Measurements from ENCODE around the gene ZNF679. TPM values are rescaled to one million over a fixed set of nuclear protein-coding genes. Genes with fewer than 3 reads are reported as not detected.
"Not testable (repeated sequence)": the region's sequence is repeated elsewhere in the genome, so short reads cannot be mapped to it uniquely, and the experiment has no call there.

ZNF679 gene
- total RNA-seq, 1 donor from 2014 or later, result not detected

DNA sequence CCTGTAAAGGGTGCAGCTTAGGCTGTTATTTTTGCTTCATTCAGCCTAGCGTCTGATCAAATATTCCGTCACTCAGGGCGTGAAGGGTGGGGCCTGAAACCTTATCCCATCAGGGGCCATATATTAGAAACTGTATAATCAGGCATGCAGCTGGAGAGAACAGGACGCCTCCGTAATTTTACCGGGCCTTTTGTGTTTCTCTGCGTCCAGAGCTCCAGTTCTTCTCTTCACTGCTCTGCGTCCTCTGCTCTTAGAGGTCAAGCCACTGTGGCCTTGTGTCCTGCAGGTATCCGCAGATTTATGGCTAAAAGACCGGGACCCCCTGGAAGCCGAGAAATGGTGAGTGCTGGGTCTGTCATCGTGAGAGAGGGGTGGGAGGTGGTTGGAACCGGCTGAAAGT, 21.4 kb upstream of the ZNF679 start, which contains the start of gene ZNF735:
Gene ZNF735 (plus strand): TSS at position 301 of the 400 bp plus-strand sequence. CDS start 0 bp downstream, at position 301.
- DNase-seq, result no peak
- no peak within 1 kb of the TSS for H3K4me3 ChIP-seq
- H3K27me3 ChIP-seq (ENCODE audit: low read depth), result no peaks in the 10 kb centered on the region
- TF ChIP-seq, protein P1, sequence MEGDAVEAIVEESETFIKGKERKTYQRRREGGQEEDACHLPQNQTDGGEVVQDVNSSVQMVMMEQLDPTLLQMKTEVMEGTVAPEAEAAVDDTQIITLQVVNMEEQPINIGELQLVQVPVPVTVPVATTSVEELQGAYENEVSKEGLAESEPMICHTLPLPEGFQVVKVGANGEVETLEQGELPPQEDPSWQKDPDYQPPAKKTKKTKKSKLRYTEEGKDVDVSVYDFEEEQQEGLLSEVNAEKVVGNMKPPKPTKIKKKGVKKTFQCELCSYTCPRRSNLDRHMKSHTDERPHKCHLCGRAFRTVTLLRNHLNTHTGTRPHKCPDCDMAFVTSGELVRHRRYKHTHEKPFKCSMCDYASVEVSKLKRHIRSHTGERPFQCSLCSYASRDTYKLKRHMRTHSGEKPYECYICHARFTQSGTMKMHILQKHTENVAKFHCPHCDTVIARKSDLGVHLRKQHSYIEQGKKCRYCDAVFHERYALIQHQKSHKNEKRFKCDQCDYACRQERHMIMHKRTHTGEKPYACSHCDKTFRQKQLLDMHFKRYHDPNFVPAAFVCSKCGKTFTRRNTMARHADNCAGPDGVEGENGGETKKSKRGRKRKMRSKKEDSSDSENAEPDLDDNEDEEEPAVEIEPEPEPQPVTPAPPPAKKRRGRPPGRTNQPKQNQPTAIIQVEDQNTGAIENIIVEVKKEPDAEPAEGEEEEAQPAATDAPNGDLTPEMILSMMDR (IDR thresholded peaks at IDR 0.05; ENCODE audit: borderline replicate concordance), result no peak
- intact Hi-C loops (cut with micrococcal nuclease), result no loop called here
- H3K4me1 ChIP-seq, result no peaks in the 10 kb centered on the region
- peaks cover 30% of the 10 kb centered on the region for H3K9me3 ChIP-seq (replicated peaks)
- no peak within 1 kb of the TSS for H3K27ac ChIP-seq (replicated peaks)
- H3K36me3 ChIP-seq, result no peaks in the 10 kb centered on the region

DNA sequence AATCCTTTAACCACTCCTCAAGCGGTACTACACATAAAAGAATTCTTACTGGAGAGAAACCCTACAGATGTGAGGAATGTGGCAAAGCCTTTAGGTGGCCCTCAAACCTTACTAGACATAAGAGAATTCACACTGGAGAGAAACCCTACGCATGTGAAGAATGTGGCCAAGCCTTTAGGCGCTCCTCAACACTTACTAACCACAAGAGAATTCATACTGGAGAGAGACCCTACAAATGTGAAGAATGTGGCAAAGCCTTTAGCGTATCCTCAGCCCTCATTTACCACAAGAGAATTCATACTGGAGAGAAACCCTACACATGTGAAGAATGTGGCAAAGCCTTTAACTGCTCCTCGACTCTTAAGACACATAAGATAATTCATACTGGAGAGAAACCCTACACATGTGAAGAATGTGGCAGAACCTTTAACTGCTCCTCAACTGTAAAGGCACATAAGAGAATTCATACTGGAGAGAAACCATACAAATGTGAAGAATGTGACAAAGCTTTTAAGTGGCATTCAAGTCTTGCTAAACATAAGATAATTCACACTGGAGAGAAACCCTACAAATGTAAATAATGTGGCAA, 8.5 kb upstream of the ZNF679 start:
- H3K27ac ChIP-seq (replicated peaks); H3K36me3 ChIP-seq; intact Hi-C loops (cut with micrococcal nuclease); DNase-seq; H3K4me1 ChIP-seq; H3K27me3 ChIP-seq (ENCODE audit: low read depth); H3K4me3 ChIP-seq: not testable (repeated sequence)
- H3K9me3 ChIP-seq (replicated peaks), result peaks cover 100% of the 10 kb centered on the region

DNA sequence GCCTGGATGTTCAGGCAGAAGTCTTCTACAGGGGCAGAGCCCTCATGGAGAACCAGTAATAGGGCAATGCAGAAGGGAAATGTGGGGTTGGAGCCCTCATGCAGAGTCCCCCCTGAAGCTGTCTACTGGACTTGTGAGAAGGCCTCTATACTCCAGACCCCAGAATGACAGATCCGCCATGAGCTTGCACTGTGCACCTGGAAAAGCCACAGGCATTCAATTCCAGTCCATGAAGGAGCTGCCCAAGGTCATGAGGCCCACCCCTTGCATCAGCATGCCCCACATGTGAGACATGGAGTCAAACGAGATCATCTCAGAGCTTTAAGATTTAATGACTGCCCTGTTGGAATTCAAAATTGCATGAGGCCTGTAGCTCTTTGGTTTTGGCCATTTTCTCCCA, 4.9 kb upstream of the ZNF679 start:
- no peak overlapping the region for H3K4me3 ChIP-seq
- H3K4me1 ChIP-seq, result no peaks in the 10 kb centered on the region
- intact Hi-C loops (cut with micrococcal nuclease), result no loop called here
- H3K9me3 ChIP-seq (replicated peaks), result peaks cover 90% of the 10 kb centered on the region
- H3K27me3 ChIP-seq (ENCODE audit: low read depth), result no peaks in the 10 kb centered on the region
- TF ChIP-seq, protein P1 (IDR thresholded peaks at IDR 0.05; ENCODE audit: borderline replicate concordance), result no peak
- no peak overlapping the region for H3K27ac ChIP-seq (replicated peaks)
- DNase-seq, result no peak
- H3K36me3 ChIP-seq, result no peaks in the 10 kb centered on the region

DNA sequence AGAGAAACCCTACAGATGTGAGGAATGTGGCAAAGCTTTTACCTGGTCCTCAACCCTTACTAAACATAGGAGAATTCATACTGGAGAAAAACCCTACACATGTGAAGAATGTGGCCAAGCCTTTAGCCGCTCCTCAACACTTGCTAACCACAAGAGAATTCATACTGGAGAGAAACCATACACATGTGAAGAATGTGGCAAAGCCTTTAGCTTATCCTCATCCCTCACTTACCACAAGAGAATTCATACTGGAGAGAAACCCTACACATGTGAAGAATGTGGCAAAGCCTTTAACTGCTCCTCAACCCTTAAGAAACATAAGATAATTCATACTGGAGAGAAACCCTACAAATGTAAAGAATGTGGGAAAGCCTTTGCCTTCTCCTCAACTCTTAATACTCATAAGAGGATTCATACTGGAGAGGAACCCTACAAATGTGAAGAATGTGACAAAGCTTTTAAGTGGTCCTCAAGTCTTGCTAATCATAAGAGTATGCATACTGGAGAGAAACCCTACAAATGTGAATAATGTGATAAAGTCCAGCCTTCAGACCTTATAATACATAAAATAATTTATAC, 38.2 kb downstream of the ZNF679 start:
- Histone ChIP-seq H3K36me3 (no peaks in the 10 kb centered on the region), H3K9me3 (replicated peaks) (peaks cover 90% of the 10 kb centered on the region)

DNA sequence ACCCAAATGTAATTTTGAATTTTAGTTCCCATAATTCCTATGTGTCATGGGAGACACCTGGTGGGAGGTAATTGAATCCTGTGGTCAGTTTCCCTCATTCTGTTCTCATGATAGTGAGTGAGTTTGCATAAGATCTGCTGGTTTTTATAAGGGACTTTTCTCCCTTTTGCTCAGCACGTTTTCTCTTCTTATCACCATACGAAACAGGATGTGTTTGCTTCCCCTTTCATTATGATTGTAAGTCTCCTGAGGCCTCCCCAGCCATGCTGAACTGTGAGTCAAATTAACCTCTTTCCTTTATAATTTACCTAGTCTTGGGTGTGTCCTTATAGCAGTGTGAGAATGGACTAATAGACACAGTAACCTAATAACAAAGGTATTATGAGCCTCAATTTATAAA, 49.4 kb downstream of the ZNF679 start:
- H3K27ac ChIP-seq (replicated peaks), result no peak overlapping the region
- H3K36me3 ChIP-seq, result no peaks in the 10 kb centered on the region
- DNase-seq, result no peak
- no peaks in the 10 kb centered on the region for H3K27me3 ChIP-seq (ENCODE audit: low read depth)
- H3K4me3 ChIP-seq, result no peak overlapping the region
- TF ChIP-seq, protein P1 (IDR thresholded peaks at IDR 0.05; ENCODE audit: borderline replicate concordance), result no peak
- intact Hi-C loops (cut with micrococcal nuclease), result no loop called here
- no peaks in the 10 kb centered on the region for H3K4me1 ChIP-seq
- peaks cover 34% of the 10 kb centered on the region for H3K9me3 ChIP-seq (replicated peaks)

More for the DNA sequence above, 38.2 kb downstream of the ZNF679 start:
- Histone ChIP-seq H3K4me1 (no peaks in the 10 kb centered on the region), H3K27me3 (ENCODE audit: low read depth) (no peaks in the 10 kb centered on the region), H3K4me3 (no peak overlapping the region), H3K27ac (replicated peaks) (no peak overlapping the region)
- intact Hi-C loops (cut with micrococcal nuclease), result no loop called here
- DNase-seq, result no peak
- TF ChIP-seq, protein P1 (IDR thresholded peaks at IDR 0.05; ENCODE audit: borderline replicate concordance), result no peak

DNA sequence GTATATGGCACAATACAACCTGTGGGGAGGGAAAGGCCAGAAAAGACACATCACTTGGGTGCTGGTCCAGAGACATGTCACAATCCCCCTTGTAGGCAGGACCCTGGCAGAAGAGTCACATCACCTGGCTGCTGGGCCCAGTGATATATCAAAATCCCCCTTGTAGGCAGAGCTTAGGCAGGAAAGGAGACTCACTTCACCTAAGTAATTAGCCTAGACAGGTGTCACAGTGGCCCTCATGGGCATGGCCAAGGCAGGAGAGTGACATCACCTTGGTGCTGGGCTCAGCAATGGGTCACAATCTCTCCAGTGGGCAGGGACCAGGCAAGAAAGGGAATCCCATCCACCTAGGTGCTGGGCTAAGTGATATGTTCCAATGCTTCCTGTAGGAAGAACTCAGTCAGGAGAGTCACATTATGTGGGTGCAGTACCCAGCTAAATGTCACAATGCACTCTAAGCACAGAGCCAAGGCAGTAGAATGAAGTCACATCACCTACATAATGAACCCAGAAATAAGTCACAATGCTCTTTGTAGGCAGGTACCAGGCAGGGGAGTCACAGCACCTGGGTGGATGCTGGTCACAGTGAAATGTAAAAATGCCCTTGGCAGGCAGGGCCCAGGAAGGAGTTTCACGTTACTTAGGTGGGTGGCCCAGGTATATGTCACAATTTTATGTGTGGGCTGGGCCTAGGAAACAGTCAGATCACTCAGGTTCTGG, 66.6 kb downstream of the ZNF679 start:
- Histone ChIP-seq H3K27ac (replicated peaks) (no peak overlapping the region), H3K4me1 (no peaks in the 10 kb centered on the region), H3K27me3 (ENCODE audit: low read depth) (no peaks in the 10 kb centered on the region), H3K36me3 (no peaks in the 10 kb centered on the region), H3K9me3 (replicated peaks) (no peaks in the 10 kb centered on the region), H3K4me3 (no peak overlapping the region)
- DNase-seq, result no peak
- TF ChIP-seq, protein P1 (IDR thresholded peaks at IDR 0.05; ENCODE audit: borderline replicate concordance), result no peak
- intact Hi-C loops (cut with micrococcal nuclease), result no loop called here

DNA sequence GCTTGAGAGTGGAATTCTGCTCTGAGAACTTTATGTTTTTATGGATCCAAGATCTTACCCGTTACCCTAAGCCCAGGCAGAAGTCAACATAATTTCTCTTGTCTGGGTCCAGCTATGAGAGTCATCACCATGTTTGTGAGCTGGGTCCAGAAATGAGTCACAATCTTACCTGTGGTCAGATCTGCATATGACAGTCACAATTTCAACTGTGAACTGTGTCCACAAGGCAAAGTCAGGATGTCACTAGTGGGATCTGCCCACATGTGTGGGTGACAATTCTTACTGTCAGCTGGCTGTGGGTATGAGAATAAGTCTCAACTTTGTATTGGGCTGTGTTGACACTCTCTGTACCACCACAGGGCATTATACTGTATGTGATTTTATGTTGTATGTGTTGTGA, 69.1 kb downstream of the ZNF679 start:
- H3K4me3 ChIP-seq; H3K27ac ChIP-seq (replicated peaks); H3K4me1 ChIP-seq; H3K27me3 ChIP-seq (ENCODE audit: low read depth); intact Hi-C loops (cut with micrococcal nuclease); H3K36me3 ChIP-seq; DNase-seq; H3K9me3 ChIP-seq (replicated peaks): not testable (repeated sequence)

Data from left ventricle myocardium inferior (tissue), 1 donor.